Hepatocyte (in vitro differentiated cells): ENCODE data around the gene CACNB4. TPM values are rescaled to one million over a fixed set of nuclear protein-coding genes. Genes with fewer than 3 reads are reported as not detected.
A peak's percentile ranks its signal among the peaks of the same experiment; 100 is the strongest.

Source experiments
- DNase-seq: peaks from one replicate; pipeline ENCODE4 v3.0.0-alpha.2; 2016; ENCODE audit warnings: low spot score
- H2AFZ ChIP-seq: fragments of 200-600 bp; sonication (generic); 2 replicates; pipeline ENCODE4 v1.6.0; 2016; ENCODE audit warnings: antibody characterized with exemption, mild to moderate bottlenecking
- H3K27ac ChIP-seq: fragments of 200-600 bp; sonication (generic); 2 replicates; pipeline ENCODE4 v1.5.1; 2016; ENCODE audit warnings: mild to moderate bottlenecking
- H3K27me3 ChIP-seq: fragments of 200-600 bp; sonication (generic); 2 replicates; pipeline ENCODE4 v1.6.1; 2016
- H3K36me3 ChIP-seq: fragments of 200-600 bp; sonication (generic); replicated peaks from 2 replicates; pipeline ENCODE4 v1.5.1; 2016; ENCODE audit warnings: low read depth; ENCODE audit not compliant: insufficient read depth
- H3K4me1 ChIP-seq: fragments of 200-600 bp; sonication (generic); 2 replicates; pipeline ENCODE4 v1.5.1; 2016; ENCODE audit warnings: mild to moderate bottlenecking, moderate library complexity; ENCODE audit not compliant: insufficient read depth
- H3K4me2 ChIP-seq: fragments of 200-600 bp; sonication (generic); 2 replicates; pipeline ENCODE4 v1.6.0; 2016
- H3K4me3 ChIP-seq: fragments of 200-600 bp; sonication (generic); 2 replicates; pipeline ENCODE4 v1.5.1; 2016; ENCODE audit warnings: mild to moderate bottlenecking
- H3K79me2 ChIP-seq: fragments of 200-600 bp; sonication (generic); 2 replicates; pipeline ENCODE4 v1.6.0; 2017; ENCODE audit warnings: mild to moderate bottlenecking
- H3K9me2 ChIP-seq: fragments of 200-600 bp; sonication (generic); replicated peaks from 2 replicates; pipeline ENCODE4 v1.6.0; 2017; ENCODE audit warnings: mild to moderate bottlenecking; ENCODE audit not compliant: insufficient read depth
- H3K9me3 ChIP-seq: fragments of 200-600 bp; sonication (generic); 2 replicates; pipeline ENCODE4 v1.5.1; 2016; ENCODE audit warnings: low read depth, mild to moderate bottlenecking
- H4K20me1 ChIP-seq: fragments of 200-600 bp; sonication (generic); 2 replicates; pipeline ENCODE4 v1.6.0; 2016; ENCODE audit warnings: mild to moderate bottlenecking; ENCODE audit not compliant: insufficient read depth, poor library complexity, severe bottlenecking
- CTCF ChIP-seq: fragments of 200-600 bp; sonication (generic); IDR thresholded peaks from 2 replicates; pipeline ENCODE4 v1.5.1; 2016; ENCODE audit warnings: antibody characterized with exemption, mild to moderate bottlenecking; ENCODE audit not compliant: poor library complexity
- EZH2 ChIP-seq: fragments of 200-600 bp; sonication (generic); IDR thresholded peaks from 2 replicates; pipeline ENCODE4 v1.6.1; 2016; ENCODE audit warnings: antibody characterized with exemption, mild to moderate bottlenecking, borderline replicate concordance
- EZH2phosphoT487 ChIP-seq: fragments of 200-600 bp; sonication (generic); IDR thresholded peaks from one replicate; pipeline ENCODE4 v1.6.1; 2018; ENCODE audit warnings: antibody characterized with exemption, mild to moderate bottlenecking, low read depth, moderate library complexity; ENCODE audit not compliant: unreplicated experiment, severe bottlenecking
- WGBS: methylation state at CpG from one replicate; pipeline ENCODE4 v1.1.6; 2016; ENCODE audit warnings: low lambda C conversion rate; ENCODE audit errors: missing lambda C conversion rate; 5-methylcytosine and 5-hydroxymethylcytosine counted together
- polyA plus RNA-seq: library from polyadenylated mRNA; unstranded; fragments of >200 nt; fragmentation: Nextera tagmentation; extraction: Ambion mirVana; gene quantifications from 2 replicates; pipeline ENCODE4 v1.2.1, GENCODE V29; 2016
- total RNA-seq: library from RNA; depleted of rRNA; stranded (reverse); fragments of >200 nt; gene quantifications from 2 replicates; pipeline ENCODE4 v1.2.3, GENCODE V29; 2014

CACNB4 gene
- total and polyA plus RNA-seq, 2 experiments from 2014 or later, result 0.85 to 4.0 TPM

GRCh38 chr2:151908204-151908882 lies 190.5 kb downstream of the CACNB4 start:
- DNase-seq, result peak; percentile 37
- TF ChIP-seq CTCF (no peak), EZH2 (no peak), EZH2phosphoT487 (no peak)
- no peak overlapping the region for H3K4me3 ChIP-seq
- H3K4me1 ChIP-seq, result no peaks in the 10 kb centered on the region
- H2AFZ ChIP-seq, result no peak overlapping the region
- H3K9me3 ChIP-seq, result no peaks in the 10 kb centered on the region
- no peaks in the 10 kb centered on the region for H3K27me3 ChIP-seq
- 57% methylated on average over 2 of the region's 2 CpGs for WGBS
- H3K9me2 ChIP-seq, result no peaks in the 10 kb centered on the region
- no peaks in the 10 kb centered on the region for H3K79me2 ChIP-seq
- no peak overlapping the region for H3K27ac ChIP-seq
- no peaks in the 10 kb centered on the region for H3K36me3 ChIP-seq
- H4K20me1 ChIP-seq, result no peaks in the 10 kb centered on the region
- H3K4me2 ChIP-seq, result no peak overlapping the region

- no peak overlapping the region for H3K4me3 ChIP-seq
- H4K20me1 ChIP-seq, result no peaks in the 10 kb centered on the region
- H3K9me3 ChIP-seq, result no peaks in the 10 kb centered on the region
- H3K4me2 ChIP-seq, result no peak overlapping the region
- no peak overlapping the region for H2AFZ ChIP-seq
- TF ChIP-seq EZH2 (no peak), EZH2phosphoT487 (no peak), CTCF (no peak)
- H3K27me3 ChIP-seq, result no peaks in the 10 kb centered on the region
- no peaks in the 10 kb centered on the region for H3K79me2 ChIP-seq
- DNase-seq, result no peak
- H3K36me3 ChIP-seq, result no peaks in the 10 kb centered on the region
- WGBS, result 69% methylated on average over 6 of the region's 6 CpGs
- no peaks in the 10 kb centered on the region for H3K4me1 ChIP-seq
- no peak overlapping the region for H3K27ac ChIP-seq
- H3K9me2 ChIP-seq, result no peaks in the 10 kb centered on the region
These were observed 191.3 kb downstream of the CACNB4 start for GRCh38 chr2:151907286-151908203.

- Histone ChIP-seq H3K9me3 (no peaks in the 10 kb centered on the region), H2AFZ (no peak overlapping the region), H3K27me3 (no peaks in the 10 kb centered on the region), H3K36me3 (no peaks in the 10 kb centered on the region), H3K27ac (no peak overlapping the region), H4K20me1 (no peaks in the 10 kb centered on the region), H3K9me2 (no peaks in the 10 kb centered on the region), H3K4me1 (no peaks in the 10 kb centered on the region), H3K4me2 (no peak overlapping the region), H3K79me2 (no peaks in the 10 kb centered on the region), H3K4me3 (no peak overlapping the region)
- 71% methylated on average over 2 of the region's 2 CpGs for WGBS
- no peak for DNase-seq
- TF ChIP-seq EZH2phosphoT487 (no peak), EZH2 (no peak), CTCF (no peak)
These were observed 192.2 kb downstream of the CACNB4 start for GRCh38 chr2:151906633-151906998.
